IMR-90 (cell line): ENCODE results near the gene SEMA4B. TPM values are rescaled to one million over a fixed set of nuclear protein-coding genes. Genes with fewer than 3 reads are reported as not detected.

ENCODE experiments used
- ATAC-seq: fragments of 200-7000 bp; cut with Tn5 transposase; 2 replicates; pipeline ENCODE4 v1.9.1; 2020; ENCODE audit warnings: low read depth, mild to moderate bottlenecking, moderate library complexity
- BruUV-seq: library from RNA; stranded (reverse); fragments of 400-500 nt; replicated peaks from 2 replicates; lab custom pipeline; 2021; lab: Mats Ljungman, UMichigan
- CTCF ChIA-PET: fragments of 300-600 bp; formaldehyde crosslinking; extraction: SDS; loops from one replicate; lab custom pipeline; 2021; ENCODE audit warnings: antibody characterized with exemption; lab: Yijun Ruan, JAX
- POLR2A ChIA-PET: fragments of 300-600 bp; sonication (Branson Sonifier 250); formaldehyde crosslinking; loops from one replicate; lab custom pipeline; 2022; ENCODE audit warnings: antibody characterized with exemption; ENCODE audit not compliant: unreplicated experiment; lab: Charles Lee
- DNase-seq: peaks from one replicate; pipeline ENCODE4 v3.0.0; 2013
- H2AFZ ChIP-seq: replicated peaks from 2 replicates; pipeline ENCODE3; 2013; ENCODE audit warnings: low read length, mild to moderate bottlenecking; ENCODE audit not compliant: poor library complexity
- H2AK5ac ChIP-seq: 2 replicates; pipeline ENCODE4 v1.6.1; 2013; ENCODE audit warnings: low read depth, low read length, inconsistent platforms
- H2AK9ac ChIP-seq: replicated peaks from 2 replicates; pipeline ENCODE3; 2013; ENCODE audit warnings: mild to moderate bottlenecking, low read depth, low read length, moderate library complexity; ENCODE audit not compliant: poor library complexity
- H2BK120ac ChIP-seq: 2 replicates; pipeline ENCODE4 v1.6.1; 2013; ENCODE audit warnings: low read depth, low read length, inconsistent platforms
- H2BK15ac ChIP-seq: 3 replicates; pipeline ENCODE4 v1.6.1; 2013; ENCODE audit warnings: low read depth, low read length, inconsistent platforms
- H2BK20ac ChIP-seq: 2 replicates; pipeline ENCODE4 v1.6.1; 2013; ENCODE audit warnings: low read depth, mild to moderate bottlenecking, inconsistent platforms, low read length, moderate library complexity
- H2BK5ac ChIP-seq: 2 replicates; pipeline ENCODE4 v1.6.1; 2013; ENCODE audit warnings: mild to moderate bottlenecking, low read depth, low read length, inconsistent platforms; ENCODE audit not compliant: poor library complexity, severe bottlenecking
- H3K14ac ChIP-seq: replicated peaks from 2 replicates; pipeline ENCODE4 v1.6.1; 2013; ENCODE audit warnings: low read depth, low read length, inconsistent platforms
- H3K18ac ChIP-seq: 2 replicates; pipeline ENCODE4 v1.6.1; 2013; ENCODE audit warnings: low read depth, low read length, control low read depth
- H3K23ac ChIP-seq: 2 replicates; pipeline ENCODE4 v1.6.1; 2013; ENCODE audit warnings: low read depth, low read length, inconsistent platforms
- H3K27ac ChIP-seq: 2 replicates; pipeline ENCODE4 v1.5.1; 2013; ENCODE audit warnings: mild to moderate bottlenecking, control low read depth, low read length; ENCODE audit not compliant: insufficient read depth
- H3K27me3 ChIP-seq: 2 replicates; pipeline ENCODE4 v1.6.1; 2013; ENCODE audit warnings: low read length; ENCODE audit not compliant: control insufficient read depth, insufficient read depth
- H3K36me3 ChIP-seq: 2 replicates; pipeline ENCODE4 v1.6.1; 2013; ENCODE audit warnings: low read length, mixed read lengths; ENCODE audit not compliant: control insufficient read depth, insufficient read depth
- H3K4ac ChIP-seq: 2 replicates; pipeline ENCODE4 v1.6.1; 2013; ENCODE audit warnings: low read depth, low read length, inconsistent platforms
- H3K4me1 ChIP-seq: 2 replicates; pipeline ENCODE4 v1.6.1; 2013; ENCODE audit warnings: low read length, mixed read lengths; ENCODE audit not compliant: control insufficient read depth, insufficient read depth
- H3K4me2 ChIP-seq: 2 replicates; pipeline ENCODE4 v1.6.1; 2013; ENCODE audit warnings: low read depth, mild to moderate bottlenecking, control low read depth, low read length, moderate library complexity
- H3K4me3 ChIP-seq: 2 replicates; pipeline ENCODE4 v1.5.1; 2013; ENCODE audit warnings: low read depth, mild to moderate bottlenecking, control low read depth, low read length, moderate library complexity; ENCODE audit not compliant: insufficient read depth
- H3K56ac ChIP-seq: 2 replicates; pipeline ENCODE4 v1.6.1; 2013; ENCODE audit warnings: low read length, inconsistent platforms; ENCODE audit not compliant: insufficient read depth; ENCODE audit errors: extremely low read depth
- H3K79me1 ChIP-seq, 2 experiments: 2 replicates each; pipeline ENCODE4 v1.6.1; 2013; ENCODE audit warnings: low read length in 2 of 2, inconsistent platforms in 1 of 2, low read depth in 1 of 2
- H3K9ac ChIP-seq: 2 replicates; pipeline ENCODE4 v1.6.1; 2013; ENCODE audit warnings: low read depth, low read length, control low read depth
- H3K9me1 ChIP-seq: 2 replicates; pipeline ENCODE4 v1.6.1; 2013; ENCODE audit warnings: low read length, inconsistent platforms; ENCODE audit not compliant: insufficient read depth
- H3K9me3 ChIP-seq: 2 replicates; pipeline ENCODE4 v1.6.1; 2013; ENCODE audit warnings: low read length; ENCODE audit not compliant: control insufficient read depth, insufficient read depth
- H4K20me1 ChIP-seq: 2 replicates; pipeline ENCODE4 v1.6.1; 2013; ENCODE audit warnings: low read length, inconsistent platforms; ENCODE audit not compliant: insufficient read depth
- H4K5ac ChIP-seq: 2 replicates; pipeline ENCODE4 v1.6.1; 2013; ENCODE audit warnings: mild to moderate bottlenecking, low read depth, low read length, control low read depth
- H4K8ac ChIP-seq, 2 experiments: 2 replicates each; pipeline ENCODE4 v1.6.1; 2013; ENCODE audit warnings: low read depth in 2 of 2, low read length in 2 of 2, control low read depth in 1 of 2, inconsistent platforms in 1 of 2
- H4K91ac ChIP-seq: 2 replicates; pipeline ENCODE4 v1.6.1; 2013; ENCODE audit warnings: low read depth, low read length, inconsistent platforms; ENCODE audit not compliant: insufficient read depth
- BHLHE40 ChIP-seq: fragments of 150-350 bp; IDR thresholded peaks from 2 replicates; pipeline ENCODE4 v1.6.1; 2016; ENCODE audit warnings: mild to moderate bottlenecking, low read depth, low read length
- CHD1 ChIP-seq: IDR thresholded peaks from 2 replicates; pipeline ENCODE4 v1.6.1; 2012; ENCODE audit warnings: low read depth, low read length, improper control_type of control experiment
- FOS ChIP-seq: fragments of 150-350 bp; IDR thresholded peaks from 2 replicates; pipeline ENCODE4 v1.6.1; 2016; ENCODE audit warnings: low read depth, low read length
- MAZ ChIP-seq: IDR thresholded peaks from 2 replicates; pipeline ENCODE4 v1.6.1; 2012; ENCODE audit warnings: low read depth, mild to moderate bottlenecking, low read length, improper control_type of control experiment, moderate library complexity, borderline replicate concordance
- MXI1 ChIP-seq: IDR thresholded peaks from 2 replicates; pipeline ENCODE4 v1.6.1; 2012; ENCODE audit warnings: low read depth, mild to moderate bottlenecking, low read length, moderate library complexity, borderline replicate concordance
- NFE2L2 ChIP-seq: fragments of 150-350 bp; IDR thresholded peaks from 2 replicates; pipeline ENCODE4 v1.6.1; 2016; ENCODE audit warnings: low read depth, mild to moderate bottlenecking, low read length
- POLR2A ChIP-seq: IDR thresholded peaks from 2 replicates; pipeline ENCODE4 v1.6.1; 2012; ENCODE audit warnings: mild to moderate bottlenecking, low read depth, low read length
- RAD21 ChIP-seq: IDR thresholded peaks from 2 replicates; pipeline ENCODE4 v1.6.1; 2012; ENCODE audit warnings: low read length, improper control_type of control experiment
- RCOR1 ChIP-seq: IDR thresholded peaks from 2 replicates; pipeline ENCODE4 v1.6.1; 2012; ENCODE audit warnings: mild to moderate bottlenecking, low read length, improper control_type of control experiment; ENCODE audit not compliant: insufficient replicate concordance
- RFX5 ChIP-seq: IDR thresholded peaks from 2 replicates; pipeline ENCODE4 v1.8.0; 2012; ENCODE audit warnings: low read depth, mild to moderate bottlenecking, low read length, moderate library complexity
- SMC3 ChIP-seq: fragments of 150-350 bp; IDR thresholded peaks from 2 replicates; pipeline ENCODE4 v1.6.1; 2016; ENCODE audit warnings: low read depth, mild to moderate bottlenecking, antibody characterized with exemption, low read length, moderate library complexity
- WGBS, 2 experiments: methylation state at CpG; one replicate each; pipeline versions ENCODE4 v1.1.5 to v1.1.7; 2013; ENCODE audit warnings: missing lambda C conversion rate in 2 of 2; ENCODE audit not compliant: insufficient read length in 1 of 2; ENCODE audit errors: extremely low coverage in 2 of 2; 5-methylcytosine and 5-hydroxymethylcytosine counted together
- dilution Hi-C: fragments of 300-500 bp; cut with HindIII; formaldehyde crosslinking; loops from one replicate; pipeline ENCODE4 v1.14.3; 2018; ENCODE audit warnings: low sequenced_read_pairs; ENCODE audit not compliant: unreplicated experiment
- in situ Hi-C: fragments of 300-500 bp; cut with MboI; formaldehyde crosslinking; loops from 3 replicates; pipeline ENCODE4 v1.14.3; 2019; ENCODE audit warnings: low sequenced_read_pairs, inconsistent platforms, mixed read lengths
- intact Hi-C: fragments of 100-400 bp; cut with micrococcal nuclease; formaldehyde crosslinking; loops from 2 replicates; pipeline ENCODE4 v1.10.0; 2022
- polyA plus RNA-seq, 3 experiments: library from polyadenylated mRNA; depleted of rRNA; stranded (reverse); fragments of >200 nt; gene quantifications; 2 replicates each; pipeline ENCODE4 v1.2.3, GENCODE V29; 2012; ENCODE audit warnings: low replicate concordance in 1 of 3
- total RNA-seq: library from RNA; depleted of rRNA; stranded (reverse); fragments of >200 nt; gene quantifications from 2 replicates; pipeline ENCODE4 v1.2.3, GENCODE V29; 2012

Gene SEMA4B
- total and polyA plus RNA-seq, 2 of the 4 experiments (the other 2 are of a cell fraction) = 5.0 to 22.5 TPM

- WGBS, 2 experiments = 88% methylated on average over 3 of the region's 9 CpGs; no CpG with 5 or more reads in 1 of the 2 experiments
- Histone ChIP-seq H2BK5ac (no peak overlapping the region), H3K4me1 (peaks cover 6% of the 10 kb centered on the region), H2BK15ac (no peak overlapping the region), H2BK120ac (no peak overlapping the region), H2AFZ (no peak overlapping the region), H3K4me3 (no peak overlapping the region), H3K36me3 (peaks cover 7% of the 10 kb centered on the region), H3K27me3 (no peaks in the 10 kb centered on the region), H3K9ac (no peak overlapping the region), H3K4me2 (no peak overlapping the region), H2AK9ac (no peak overlapping the region), H2AK5ac (no peak overlapping the region), H2BK20ac (no peak overlapping the region), H4K20me1 (no peaks in the 10 kb centered on the region; the same call in 1 of the 2 replicates), H4K8ac (no peak overlapping the region), H3K18ac (no peak overlapping the region), H3K23ac (no peak overlapping the region), H3K14ac (no peak overlapping the region), H4K5ac (no peak overlapping the region), H3K9me3 (no peaks in the 10 kb centered on the region), H3K27ac (no peak overlapping the region), H3K9me1 (peaks cover 10% of the 10 kb centered on the region), H3K56ac (no peak overlapping the region), H3K79me1 (peaks cover 26 to 42% of the 10 kb centered on the region in 2 experiments), H3K4ac (no peak overlapping the region), H4K91ac (no peak overlapping the region)
- no peak for ATAC-seq
- TF ChIP-seq MAZ = no peak
- no peak for TF ChIP-seq SMC3
- TF ChIP-seq RAD21 = no peak
- TF ChIP-seq CHD1 = no peak
- TF ChIP-seq NFE2L2 = no peak
- TF ChIP-seq BHLHE40 = no peak
- TF ChIP-seq RCOR1 = no peak
- no peak for TF ChIP-seq MXI1
- no peak for TF ChIP-seq POLR2A
- TF ChIP-seq RFX5 = no peak
- TF ChIP-seq FOS = no peak
- dilution Hi-C loops (no loop called here), intact Hi-C loops (no loop called here), in situ Hi-C loops (no loop called here)
- ChIA-PET CTCF (no interaction called here), POLR2A (no interaction called here)
- BruUV-seq = no TSS peak
- no peak for DNase-seq
Observed at GRCh38 chr15:90209591-90209990, 8.5 kb downstream of the SEMA4B start.
